Tibial artery (tissue), 4 donors: ENCODE results near the gene C10orf62.
"Not testable (repeated sequence)": the region's sequence is repeated elsewhere in the genome, so short reads cannot be mapped to it uniquely, and the experiment has no call there.

ENCODE experiments used
- DNase-seq, 2 donors: peaks; one replicate each; pipeline ENCODE4 v3.0.0-alpha.2; 2019
- H3K27ac ChIP-seq, 2 donors: fragments of 200-600 bp; sonication (generic) in 1 of 2; 1 replicate in 1 of 2; 2 replicates in 1 of 2; pipeline ENCODE4 v1.5.1; 2018 to 2019; ENCODE audit warnings: mild to moderate bottlenecking in 1 of 2
- H3K27me3 ChIP-seq, 2 donors: fragments of 200-600 bp; sonication (generic) in 1 of 2; one replicate each; pipeline versions ENCODE4 v1.5.1 to v1.6.0; 2016 to 2019
- H3K36me3 ChIP-seq, 3 donors: fragments of 200-600 bp; sonication (generic) in 2 of 3; one replicate each; pipeline ENCODE4 v1.5.1; 2016 to 2019; ENCODE audit warnings: mild to moderate bottlenecking in 2 of 3
- H3K4me1 ChIP-seq, 4 donors: fragments of 200-600 bp; sonication (generic) in 2 of 4; 1 replicate in 3 of 4; 2 replicates in 1 of 4; pipeline ENCODE4 v1.5.1; 2016 to 2019
- H3K4me3 ChIP-seq, 2 donors: fragments of 200-600 bp; sonication (generic) in 1 of 2; 1 replicate in 1 of 2; 2 replicates in 1 of 2; pipeline ENCODE4 v1.5.1; 2018 to 2019; ENCODE audit warnings: mild to moderate bottlenecking in 2 of 2
- H3K9me3 ChIP-seq, 3 donors: fragments of 200-600 bp; sonication (generic) in 1 of 3; one replicate each; pipeline ENCODE4 v1.5.1; 2016 to 2019
- intact Hi-C: fragments of 100-400 bp; cut with DNase I; formaldehyde crosslinking; loops from one replicate; pipeline ENCODE4 v1.15.0; 2023; ENCODE audit warnings: low total_unique reads
- TF ChIP-seq, protein P1 (sequence below), 2 experiments: fragments of 200-600 bp in 1 of 2; fragments of 450-650 bp in 1 of 2; IDR thresholded peaks; one replicate each; pipeline ENCODE4 v1.5.1; 2017 to 2019; ENCODE audit warnings: antibody characterized with exemption in 2 of 2, mild to moderate bottlenecking in 1 of 2, moderate library complexity in 1 of 2

The C10orf62 gene

DNA sequence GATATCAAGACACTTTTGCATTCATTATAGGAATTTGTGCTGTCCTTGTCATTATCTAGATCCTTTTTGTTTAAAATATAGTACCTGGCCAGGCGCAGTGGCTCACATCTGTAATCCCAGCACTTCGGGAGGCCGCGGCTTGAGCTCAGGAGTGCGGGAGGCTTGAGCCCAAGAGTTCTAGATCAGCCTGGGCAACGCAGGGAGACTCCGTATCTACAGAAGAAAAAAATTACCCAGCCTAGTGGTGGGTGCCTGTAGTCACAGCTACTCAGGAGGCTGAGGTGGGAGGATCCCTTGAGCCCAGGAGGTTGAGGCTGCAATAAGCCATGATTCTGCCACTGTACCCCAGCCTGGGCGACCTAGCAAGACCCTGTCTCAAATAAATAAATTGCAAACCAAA lies 44.4 kb downstream of the C10orf62 start:
- H3K27ac ChIP-seq: peak overlapping the region; percentile 60 to 62
- no peaks in the 10 kb centered on the region for H3K9me3 ChIP-seq
- H3K4me3 ChIP-seq: peak overlapping the region; percentile 71 to 75
- intact Hi-C loops: no loop called here
- TF ChIP-seq, protein P1, sequence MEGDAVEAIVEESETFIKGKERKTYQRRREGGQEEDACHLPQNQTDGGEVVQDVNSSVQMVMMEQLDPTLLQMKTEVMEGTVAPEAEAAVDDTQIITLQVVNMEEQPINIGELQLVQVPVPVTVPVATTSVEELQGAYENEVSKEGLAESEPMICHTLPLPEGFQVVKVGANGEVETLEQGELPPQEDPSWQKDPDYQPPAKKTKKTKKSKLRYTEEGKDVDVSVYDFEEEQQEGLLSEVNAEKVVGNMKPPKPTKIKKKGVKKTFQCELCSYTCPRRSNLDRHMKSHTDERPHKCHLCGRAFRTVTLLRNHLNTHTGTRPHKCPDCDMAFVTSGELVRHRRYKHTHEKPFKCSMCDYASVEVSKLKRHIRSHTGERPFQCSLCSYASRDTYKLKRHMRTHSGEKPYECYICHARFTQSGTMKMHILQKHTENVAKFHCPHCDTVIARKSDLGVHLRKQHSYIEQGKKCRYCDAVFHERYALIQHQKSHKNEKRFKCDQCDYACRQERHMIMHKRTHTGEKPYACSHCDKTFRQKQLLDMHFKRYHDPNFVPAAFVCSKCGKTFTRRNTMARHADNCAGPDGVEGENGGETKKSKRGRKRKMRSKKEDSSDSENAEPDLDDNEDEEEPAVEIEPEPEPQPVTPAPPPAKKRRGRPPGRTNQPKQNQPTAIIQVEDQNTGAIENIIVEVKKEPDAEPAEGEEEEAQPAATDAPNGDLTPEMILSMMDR (IDR thresholded peaks at IDR 0.05): peak; percentile 15 to 23
- H3K27me3 ChIP-seq: no peaks in the 10 kb centered on the region
- no peaks in the 10 kb centered on the region for H3K36me3 ChIP-seq
- no peak for DNase-seq
- H3K4me1 ChIP-seq: peaks cover 0 to 9% (median 6%) of the 10 kb centered on the region in 4 donors

DNA sequence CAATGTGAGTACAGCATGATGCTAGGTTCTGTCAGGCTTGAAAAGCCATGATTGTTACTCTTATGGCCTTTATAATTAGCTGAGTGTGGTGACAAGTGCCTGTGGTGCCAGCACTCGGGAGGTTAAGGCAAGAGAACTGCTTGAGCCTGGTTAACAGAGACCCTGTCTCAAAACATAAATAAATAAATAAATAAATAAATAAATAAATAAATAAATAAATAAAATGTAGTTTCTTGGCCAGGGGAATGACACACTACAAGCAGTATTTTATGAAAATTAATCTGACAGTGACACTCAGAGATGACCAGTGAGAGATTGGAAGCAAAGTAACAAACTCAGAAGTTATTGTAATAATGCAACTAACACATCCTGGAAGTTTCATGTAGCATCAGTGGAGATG lies 46.1 kb downstream of the C10orf62 start:
- intact Hi-C loops: no loop called here
- Histone ChIP-seq H3K9me3 (no peaks in the 10 kb centered on the region), H3K27ac (no peak overlapping the region), H3K4me3 (no peak overlapping the region), H3K36me3 (no peaks in the 10 kb centered on the region), H3K27me3 (no peaks in the 10 kb centered on the region), H3K4me1 (peaks cover 0 to 9% (median 6%) of the 10 kb centered on the region in 4 donors)
- TF ChIP-seq, protein P1 (IDR thresholded peaks at IDR 0.05): no peak
- DNase-seq: no peak

DNA sequence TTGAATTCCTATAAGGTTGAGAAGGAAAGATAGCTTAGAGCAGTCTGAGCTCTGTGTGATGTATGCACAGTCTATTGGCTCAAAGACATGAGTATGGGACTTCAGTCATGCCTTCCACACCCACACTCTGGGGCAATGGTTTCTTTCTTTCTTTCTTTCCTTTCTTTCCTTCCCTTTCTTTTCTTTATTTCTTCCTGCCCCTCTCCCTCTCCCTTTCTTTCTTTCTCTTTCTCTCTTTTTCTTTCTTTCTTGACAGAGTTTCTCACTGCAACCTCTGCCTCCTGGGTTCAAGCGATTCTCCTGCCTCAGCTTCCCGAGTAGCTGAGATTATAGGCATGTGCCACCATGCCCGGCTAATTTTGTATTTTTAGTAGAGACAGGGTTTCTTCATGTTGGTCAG lies 49.6 kb downstream of the C10orf62 start:
- intact Hi-C loops, H3K9me3 ChIP-seq, H3K36me3 ChIP-seq, H3K27ac ChIP-seq, DNase-seq, H3K27me3 ChIP-seq, H3K4me3 ChIP-seq: not testable (repeated sequence)
- H3K4me1 ChIP-seq: peaks cover 0 to 21% (median 13%) of the 10 kb centered on the region in 4 donors

DNA sequence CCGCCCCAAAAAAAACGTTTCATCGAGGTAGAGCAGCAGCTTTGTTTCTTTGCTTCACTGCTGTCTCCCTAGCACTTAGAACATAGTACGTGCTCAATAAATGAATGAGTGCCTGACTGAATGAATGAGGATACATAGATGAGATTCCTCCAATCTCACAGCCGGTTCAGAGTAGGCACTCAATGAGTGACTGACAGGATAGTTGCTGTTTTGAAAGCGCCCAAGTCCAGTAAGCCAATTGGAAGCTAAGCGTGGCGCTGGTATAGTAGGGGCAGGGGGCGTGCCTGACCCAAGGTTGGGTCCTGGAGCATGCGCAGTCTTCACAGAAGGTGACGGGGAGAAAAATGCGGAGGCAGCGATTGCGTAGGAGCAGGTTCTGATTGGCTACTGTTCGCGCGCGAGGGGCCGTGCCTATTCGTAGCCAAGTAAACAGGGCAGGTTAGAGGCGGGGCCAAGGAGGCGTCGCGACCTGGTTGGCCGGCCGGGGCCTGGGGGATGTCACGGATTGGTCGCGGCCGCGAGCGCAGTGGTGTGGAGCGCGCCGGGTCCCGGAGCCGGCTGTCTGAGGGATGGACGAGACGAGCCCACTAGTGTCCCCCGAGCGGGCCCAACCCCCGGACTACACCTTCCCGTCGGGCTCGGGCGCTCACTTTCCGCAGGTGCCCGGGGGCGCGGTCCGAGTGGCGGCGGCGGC lies 50.8 kb downstream of the C10orf62 start, which contains the start of gene PI4K2A:
PI4K2A (plus strand) TSS at position 498 of the 694 bp plus-strand sequence; CDS start at position 570, 72 bp downstream.
- peaks cover 0 to 13% (median 9%) of the 10 kb centered on the region in 3 donors for H3K36me3 ChIP-seq
- H3K4me3 ChIP-seq: peak within 1 kb of the TSS; percentile 80 to 89
- H3K4me1 ChIP-seq: peaks cover 0 to 21% (median 13%) of the 10 kb centered on the region in 4 donors
- TF ChIP-seq, protein P1 (IDR thresholded peaks at IDR 0.05): no peak
- no peaks in the 10 kb centered on the region for H3K9me3 ChIP-seq
- H3K27me3 ChIP-seq: no peaks in the 10 kb centered on the region
- peak; percentile 99 for DNase-seq
- intact Hi-C loops: no loop called here
- peak within 1 kb of the TSS; percentile 80 to 83 for H3K27ac ChIP-seq
